H1 (cell line): ENCODE results near the gene FOXRED1. TPM values are rescaled to one million over a fixed set of nuclear protein-coding genes. Genes with fewer than 3 reads are reported as not detected.

Experiments
- CTBP2 ChIP-seq: IDR thresholded peaks from 2 replicates; pipeline ENCODE4 v1.7.0; 2011; ENCODE audit warnings: borderline replicate concordance, mild to moderate bottlenecking, moderate library complexity, mixed read lengths, low read length; ENCODE audit not compliant: insufficient read depth, insufficient read length
- GABPA ChIP-seq: IDR thresholded peaks from 2 replicates; pipeline ENCODE4 v1.6.1; 2011; ENCODE audit warnings: mild to moderate bottlenecking, low read length, moderate library complexity, borderline replicate concordance; ENCODE audit not compliant: insufficient read depth
- NANOG ChIP-seq: IDR thresholded peaks from 2 replicates; pipeline ENCODE4 v1.6.1; 2011; ENCODE audit warnings: low read length, low read depth, mild to moderate bottlenecking, inconsistent platforms; ENCODE audit not compliant: insufficient read depth, poor library complexity, severe bottlenecking
- SAP30 ChIP-seq: fragments of 300-600 bp; sonication (generic); IDR thresholded peaks from 2 replicates; pipeline ENCODE4 v1.7.1; 2012; ENCODE audit warnings: low read length, moderate library complexity, mild to moderate bottlenecking, inconsistent platforms; ENCODE audit not compliant: insufficient read depth, insufficient replicate concordance
- SIRT6 ChIP-seq: IDR thresholded peaks from one replicate; pipeline ENCODE4 v1.7.1; 2012; ENCODE audit warnings: low read length, inconsistent platforms
- polyA plus RNA-seq, 7 experiments: library from polyadenylated mRNA; depleted of rRNA in 3 of 7; stranded (reverse) in 5 of 7; unstranded in 2 of 7; fragments of >200 nt in 5 of 7; fragments of 200-250 nt in 2 of 7; gene quantifications; 1 replicate in 5 of 7; 2 replicates in 1 of 7; 4 replicates in 1 of 7; pipeline versions ENCODE4 v1.2.1 to v1.2.3, GENCODE V29; 2011 to 2013; ENCODE audit warnings: missing spikeins in 2 of 7, mixed read lengths in 2 of 7
- total RNA-seq: library from RNA; stranded (reverse); fragmentation: NEBNext Ultra II Directional; extraction: Animal tissue kit (Norgen Biotek cat#: 25700); gene quantifications from 2 replicates; pipeline ENCODE4 v1.2.1, GENCODE V29; 2021
- TF ChIP-seq, protein P1 (sequence below): IDR thresholded peaks from 2 replicates; pipeline ENCODE4 v1.6.1; 2012; ENCODE audit warnings: low read length, inconsistent platforms

The FOXRED1 gene
- total and polyA plus RNA-seq, 2 of the 8 experiments (the other 6 are each of a cell fraction or from before 2014, with no cell fraction given) = 48.8 to 99.4 TPM

DNA sequence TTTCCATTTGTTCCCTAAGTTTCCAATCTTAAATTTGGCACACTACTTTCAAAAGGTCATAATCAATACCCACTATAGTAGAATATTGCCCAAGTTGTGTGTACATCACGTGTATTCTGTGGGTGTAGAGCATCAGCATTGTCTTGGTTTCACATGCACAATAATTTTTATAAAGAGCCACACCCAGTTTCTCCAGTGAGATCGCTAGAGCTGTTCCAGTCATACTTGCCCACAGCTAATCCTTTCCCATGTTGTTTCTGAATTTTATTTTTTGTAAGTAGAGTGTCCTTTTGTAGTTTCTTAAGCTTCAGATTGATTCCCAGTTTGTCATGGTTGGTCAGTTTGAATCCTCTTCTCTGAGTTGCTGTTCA, 43.7 kb upstream of the FOXRED1 start (continued):
- TF ChIP-seq CTBP2 = no peak
- no peak for TF ChIP-seq SIRT6
- no peak for TF ChIP-seq NANOG
- no peak for TF ChIP-seq GABPA
- TF ChIP-seq SAP30 = no peak
- TF ChIP-seq, protein P1, sequence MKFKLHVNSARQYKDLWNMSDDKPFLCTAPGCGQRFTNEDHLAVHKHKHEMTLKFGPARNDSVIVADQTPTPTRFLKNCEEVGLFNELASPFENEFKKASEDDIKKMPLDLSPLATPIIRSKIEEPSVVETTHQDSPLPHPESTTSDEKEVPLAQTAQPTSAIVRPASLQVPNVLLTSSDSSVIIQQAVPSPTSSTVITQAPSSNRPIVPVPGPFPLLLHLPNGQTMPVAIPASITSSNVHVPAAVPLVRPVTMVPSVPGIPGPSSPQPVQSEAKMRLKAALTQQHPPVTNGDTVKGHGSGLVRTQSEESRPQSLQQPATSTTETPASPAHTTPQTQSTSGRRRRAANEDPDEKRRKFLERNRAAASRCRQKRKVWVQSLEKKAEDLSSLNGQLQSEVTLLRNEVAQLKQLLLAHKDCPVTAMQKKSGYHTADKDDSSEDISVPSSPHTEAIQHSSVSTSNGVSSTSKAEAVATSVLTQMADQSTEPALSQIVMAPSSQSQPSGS = no peak
